Measurements from ENCODE around the gene MRM3.
A peak's percentile ranks its signal among the peaks of the same experiment; 100 is the strongest.
"Not testable (repeated sequence)": the region's sequence is repeated elsewhere in the genome, so short reads cannot be mapped to it uniquely, and the experiment has no call there.

Gene MRM3

DNA sequence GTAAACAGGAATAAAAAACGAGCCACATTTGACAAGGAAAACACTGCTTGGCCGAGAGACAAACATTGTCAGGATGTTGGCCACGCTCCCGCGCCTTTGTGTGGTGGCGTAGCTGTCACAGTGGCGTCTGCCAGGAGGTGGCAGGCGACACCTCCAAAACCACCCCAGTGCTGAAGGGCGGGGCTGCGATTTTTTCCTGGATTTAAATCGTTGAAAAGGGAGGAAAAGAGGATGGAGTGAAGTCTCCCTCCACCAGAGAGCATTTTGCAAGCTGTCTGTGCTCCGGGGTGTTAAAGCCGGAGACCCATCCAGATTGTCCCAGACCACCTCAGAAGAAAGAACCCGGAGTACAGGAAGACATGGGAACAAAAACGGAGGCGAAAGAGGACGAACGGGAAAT, 12.7 kb downstream of the MRM3 start:
- peak; percentile 19 to 91 (median 70) for DNase-seq

DNA sequence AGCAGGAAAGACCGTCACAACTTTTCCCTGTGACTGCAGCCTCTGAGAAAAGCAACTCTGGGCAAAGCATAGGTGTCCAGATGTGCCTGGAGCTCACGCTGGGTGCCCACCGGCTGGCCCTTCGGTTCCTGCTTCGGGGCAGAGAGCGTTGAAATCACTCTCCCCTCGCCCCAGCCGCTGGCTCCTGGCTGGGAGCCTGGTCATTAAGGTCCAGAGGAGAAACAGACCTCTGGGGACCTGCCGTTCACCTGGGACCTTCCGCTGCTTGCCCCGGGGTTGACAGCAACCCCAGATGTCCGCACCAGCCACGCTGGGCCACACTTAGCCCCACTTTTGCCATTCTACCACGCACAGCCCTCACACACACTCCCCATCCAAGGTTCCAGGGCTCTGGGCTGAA, 13.1 kb downstream of the MRM3 start:
- no peak for DNase-seq

DNA sequence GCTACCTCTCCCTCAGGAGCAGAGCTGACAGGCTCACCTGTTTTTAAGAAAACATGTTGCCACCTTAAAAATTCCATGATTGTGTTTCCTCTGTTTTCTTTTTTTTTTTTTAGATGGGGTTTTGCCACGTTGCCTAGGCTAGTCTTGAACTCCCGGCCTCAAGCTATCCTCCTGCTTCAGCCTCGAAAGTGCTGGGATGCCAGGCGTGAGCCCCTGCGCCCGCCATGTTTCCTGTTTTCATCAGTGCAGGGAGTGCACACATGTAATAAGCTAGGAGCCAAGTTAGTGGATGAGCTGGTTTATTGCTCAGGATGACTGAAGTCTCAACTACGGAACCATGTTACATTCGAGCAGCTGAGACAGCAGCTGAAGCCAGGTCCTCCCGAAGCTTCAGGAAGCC, 13.6 kb downstream of the MRM3 start:
- DNase-seq, result no peak

DNA sequence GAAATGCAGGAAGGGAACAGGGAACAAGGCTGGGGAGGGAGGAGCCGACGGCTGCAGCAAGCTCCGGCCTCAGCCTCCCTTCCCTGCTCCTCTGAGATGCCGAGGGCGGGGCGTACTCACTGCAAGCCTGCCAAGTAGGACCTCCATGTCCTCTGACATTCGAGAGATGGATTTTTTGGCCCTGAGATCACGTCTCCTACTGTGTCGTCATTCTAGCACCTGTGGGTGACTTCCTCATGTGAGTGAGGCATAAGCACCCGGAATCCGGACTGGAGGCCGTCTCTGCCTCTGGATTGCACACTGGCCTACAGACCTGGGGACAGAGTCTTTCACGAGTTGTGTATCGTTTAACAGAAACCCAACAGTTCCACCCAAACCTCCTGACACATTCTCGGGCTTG, 14.5 kb downstream of the MRM3 start:
- no peak for DNase-seq

DNA sequence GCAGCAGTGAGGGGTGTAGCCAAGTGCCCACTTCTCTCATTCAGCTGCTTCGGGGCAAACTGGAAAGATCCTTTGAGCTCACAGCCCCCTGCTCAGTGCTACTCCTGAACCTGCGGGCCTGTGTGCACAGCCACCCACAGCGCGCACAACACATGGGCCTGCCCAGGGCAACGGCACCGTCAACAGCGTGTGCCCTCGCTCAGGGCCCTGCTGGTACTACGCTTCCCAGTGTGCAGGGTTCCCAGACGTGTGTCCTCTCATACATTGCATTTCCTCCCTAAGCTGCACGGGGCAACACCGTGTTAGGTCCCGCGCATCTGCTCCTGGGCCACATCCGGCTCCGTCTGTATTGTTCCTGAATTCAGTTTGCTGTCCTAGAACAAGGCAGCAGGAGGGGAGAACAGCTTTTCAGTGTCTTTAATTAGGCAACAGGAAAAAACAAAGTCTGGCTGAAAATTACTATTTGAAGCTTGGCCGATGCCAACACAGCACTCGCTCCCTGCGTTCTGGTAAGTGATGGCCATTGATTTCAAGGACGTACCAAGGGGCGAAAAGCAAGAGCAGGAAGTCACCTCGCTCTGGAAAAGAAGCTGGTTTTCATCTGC, 15.2 kb downstream of the MRM3 start:
- no peak for DNase-seq

DNA sequence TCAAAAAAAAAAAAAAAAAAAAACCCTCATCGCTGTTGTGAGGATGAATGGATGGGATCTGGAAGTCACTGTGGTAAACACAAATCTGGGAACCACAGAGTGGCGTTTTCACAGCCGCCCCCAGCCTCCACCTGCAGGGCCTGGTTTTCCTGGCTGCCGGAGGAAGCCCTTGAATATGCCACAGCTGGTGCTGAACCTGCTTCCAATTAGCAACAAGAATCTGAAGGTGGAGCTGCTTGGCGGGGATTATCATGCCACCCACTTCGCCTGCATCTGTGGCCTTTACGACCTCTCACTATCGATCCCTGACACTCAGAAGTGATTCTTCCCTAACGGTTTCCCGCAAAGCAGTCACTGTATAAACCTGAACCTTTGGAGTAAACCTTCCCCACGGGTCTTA, 16.1 kb downstream of the MRM3 start:
- no peak for DNase-seq

DNA sequence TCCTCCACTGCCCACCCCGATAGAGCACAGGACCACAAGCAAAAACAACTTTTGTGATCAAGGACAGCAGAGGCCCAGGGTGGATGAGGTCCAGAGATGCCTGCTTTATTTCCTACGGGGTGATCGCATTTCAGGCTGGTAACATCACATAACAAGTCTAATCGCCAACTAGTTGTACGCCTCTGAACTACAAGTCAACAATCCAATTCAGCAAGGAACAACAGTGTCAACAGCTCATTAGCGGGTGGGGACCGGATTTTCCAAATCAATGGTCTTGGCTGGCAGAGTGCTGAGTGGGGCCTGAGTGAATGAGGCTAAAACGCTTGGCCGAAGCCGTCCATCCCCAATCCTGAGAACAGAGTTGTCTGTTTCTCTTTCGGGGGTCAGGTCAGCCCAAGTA, 17.1 kb downstream of the MRM3 start:
- DNase-seq, result no peak

DNA sequence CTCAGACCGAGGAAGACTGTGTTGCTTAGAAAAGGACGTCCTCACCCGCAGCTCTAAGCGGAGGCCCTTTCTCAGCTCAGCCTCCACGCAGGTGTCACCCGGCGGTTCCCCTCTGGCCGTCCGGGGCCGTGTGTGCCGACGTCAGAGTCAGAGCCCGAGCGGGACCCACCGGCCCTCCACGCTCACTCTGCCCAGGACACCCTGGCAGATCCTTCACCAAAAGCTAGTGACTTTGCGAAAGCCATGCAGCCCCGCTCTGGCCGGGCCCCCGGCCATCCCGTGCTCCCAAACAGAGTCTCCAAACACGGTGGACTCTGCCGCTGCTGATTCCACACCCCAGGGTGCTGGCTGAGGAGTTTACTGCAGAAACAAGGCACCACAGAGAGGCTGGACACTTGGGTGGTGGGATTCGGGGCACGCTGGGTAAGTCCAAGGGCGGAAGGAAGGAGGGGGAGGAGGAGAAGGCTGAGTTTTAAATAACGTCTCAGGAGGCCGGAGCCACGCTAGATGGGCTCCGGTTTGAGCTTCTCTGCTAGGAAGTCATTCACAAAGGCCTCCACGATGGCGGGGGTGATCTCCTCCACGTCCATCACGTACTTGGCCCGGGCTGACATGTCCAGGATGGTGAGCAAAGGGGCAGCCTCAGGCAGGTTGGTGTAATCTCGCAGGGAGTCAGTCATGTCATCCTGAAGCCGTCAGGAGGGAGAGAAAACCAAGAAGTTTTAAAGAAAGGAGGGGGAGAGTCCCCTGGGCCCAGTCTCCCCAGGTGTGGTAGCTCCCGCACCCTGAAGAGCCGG, 18.5 kb downstream of the MRM3 start:
- DNase-seq, result no peak

DNA sequence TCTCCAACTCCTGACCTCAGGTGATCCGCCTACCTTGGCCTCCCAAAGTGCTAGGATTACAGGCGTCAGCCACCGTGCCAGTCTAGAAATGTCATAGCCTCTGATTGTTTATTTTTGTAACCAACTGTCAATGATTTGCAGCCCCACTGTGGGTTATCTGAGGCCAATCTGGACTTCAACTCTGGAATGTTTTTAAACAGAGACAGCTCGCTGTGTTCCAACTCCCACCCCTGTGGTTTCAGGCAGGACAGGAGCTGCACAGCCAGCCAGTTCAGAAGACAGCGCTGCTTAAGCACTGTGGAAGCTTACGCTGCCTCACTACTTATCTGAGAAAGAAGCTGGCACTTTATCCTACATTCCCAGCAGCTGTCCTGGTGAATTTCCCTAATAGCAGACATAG, 19.5 kb downstream of the MRM3 start:
- DNase-seq, result no peak

DNA sequence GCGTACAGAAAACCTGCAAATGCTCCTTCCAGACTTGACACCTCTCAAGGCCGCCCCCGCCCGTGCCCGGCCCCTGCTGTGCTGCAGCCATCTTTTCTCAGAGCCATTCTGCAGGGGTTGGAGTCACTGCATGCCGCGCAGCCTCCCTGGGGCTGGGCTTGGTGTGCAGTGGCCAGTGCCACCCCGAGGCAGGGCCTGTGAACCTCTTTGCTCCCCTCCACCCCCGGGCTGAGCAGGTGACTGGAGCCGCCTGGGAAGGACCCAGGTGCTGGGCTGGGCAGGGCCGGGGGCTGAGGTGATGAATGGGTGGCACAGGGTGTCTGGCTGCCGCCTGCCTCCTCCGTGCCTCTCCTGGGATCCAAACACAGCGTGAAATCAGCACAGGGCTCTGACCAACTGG, 20.3 kb downstream of the MRM3 start:
- DNase-seq, result no peak

DNA sequence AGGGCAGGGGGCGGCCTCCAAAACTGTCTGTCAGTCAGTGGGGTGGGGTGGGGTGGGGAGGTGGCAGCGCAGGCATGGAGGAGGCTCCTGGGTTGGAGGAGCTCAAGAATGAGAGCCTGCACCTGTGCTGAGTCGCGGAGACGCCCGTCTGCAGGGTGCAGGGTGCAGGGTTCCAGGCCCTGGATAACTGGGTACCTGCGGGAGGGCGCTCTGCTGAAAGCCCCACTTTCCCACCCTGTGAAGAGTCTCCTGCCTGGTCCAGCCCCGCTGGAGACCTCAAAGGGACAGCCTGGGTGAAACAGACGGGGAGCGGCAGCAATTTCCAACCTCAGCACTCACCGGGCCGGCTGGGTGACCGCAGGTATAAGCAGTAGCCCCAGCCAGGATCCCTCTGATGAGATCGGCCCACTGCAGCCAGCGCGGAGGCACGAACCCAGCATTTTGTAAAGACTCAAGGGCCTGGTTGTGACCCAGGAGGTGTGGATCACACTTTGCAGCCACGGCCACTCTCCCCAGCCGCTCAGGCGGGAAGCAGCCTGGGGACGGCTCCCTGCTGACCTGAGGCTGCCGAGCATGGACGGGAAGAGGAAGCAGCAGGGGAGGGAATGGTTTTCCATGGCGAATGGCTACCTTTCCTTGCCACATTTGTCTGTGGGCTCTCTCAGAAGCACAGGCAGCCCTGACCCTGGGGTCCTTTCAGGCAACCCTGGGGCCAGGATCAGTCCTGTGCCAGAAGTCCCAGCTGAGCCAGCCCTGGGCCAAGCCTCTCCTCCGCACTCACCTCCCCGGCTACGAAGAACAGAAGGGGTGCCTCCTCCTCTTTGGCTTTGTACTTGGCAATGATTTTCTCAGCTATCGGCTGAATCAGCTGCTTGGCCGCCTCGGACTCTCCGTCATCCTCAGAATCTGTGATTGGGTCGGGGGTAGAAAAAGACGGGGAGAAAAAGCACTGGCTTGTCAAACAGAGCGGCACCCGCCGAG, 21.0 kb downstream of the MRM3 start:
- DNase-seq, result no peak

DNA sequence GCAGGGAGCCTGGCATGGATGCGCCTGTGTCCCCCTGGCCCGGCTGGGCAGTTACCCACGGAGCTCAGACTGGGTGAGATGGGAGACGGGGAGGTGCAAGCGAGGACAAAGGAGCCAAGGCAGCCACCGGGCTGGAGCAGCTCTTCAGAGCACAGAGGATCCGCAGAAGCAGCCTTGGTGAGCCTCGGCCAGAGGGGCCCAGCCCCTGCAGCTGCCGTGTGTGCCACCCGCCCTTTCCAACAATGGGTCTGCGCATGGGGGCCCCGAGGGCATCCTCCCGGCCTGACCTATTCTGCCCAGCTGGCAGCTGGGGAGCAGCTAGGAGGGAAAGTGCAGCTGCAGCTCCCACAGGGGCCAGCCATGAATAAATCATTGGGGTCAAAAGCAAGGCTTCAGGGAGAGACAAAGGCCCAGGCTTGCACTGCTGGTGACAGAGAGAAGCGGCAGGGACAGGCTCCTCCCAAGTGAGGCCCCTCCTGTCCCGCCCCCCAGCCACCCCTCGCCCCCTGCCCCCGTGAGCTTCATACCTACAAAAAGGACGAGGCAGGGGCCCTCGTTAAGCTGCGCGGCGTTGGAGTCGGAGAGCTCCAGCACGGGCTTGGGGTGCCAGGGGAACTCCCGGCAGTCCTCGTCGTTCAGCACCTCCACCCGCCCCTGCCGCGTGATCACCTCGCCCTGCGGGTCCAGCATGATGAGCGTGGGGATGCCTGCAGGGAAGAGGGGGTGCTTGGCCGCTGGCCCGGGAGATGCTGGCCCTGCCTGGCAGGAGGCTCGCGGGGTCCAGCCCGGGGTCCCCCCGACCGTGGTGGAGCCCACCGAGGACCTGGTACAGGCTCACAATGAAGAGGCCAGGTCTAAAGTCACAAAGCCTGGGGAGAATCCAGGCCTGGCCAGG, 22.6 kb downstream of the MRM3 start:
- DNase-seq, result peak in 15 of 56 donors; percentile 7 to 47 (median 25)

DNA sequence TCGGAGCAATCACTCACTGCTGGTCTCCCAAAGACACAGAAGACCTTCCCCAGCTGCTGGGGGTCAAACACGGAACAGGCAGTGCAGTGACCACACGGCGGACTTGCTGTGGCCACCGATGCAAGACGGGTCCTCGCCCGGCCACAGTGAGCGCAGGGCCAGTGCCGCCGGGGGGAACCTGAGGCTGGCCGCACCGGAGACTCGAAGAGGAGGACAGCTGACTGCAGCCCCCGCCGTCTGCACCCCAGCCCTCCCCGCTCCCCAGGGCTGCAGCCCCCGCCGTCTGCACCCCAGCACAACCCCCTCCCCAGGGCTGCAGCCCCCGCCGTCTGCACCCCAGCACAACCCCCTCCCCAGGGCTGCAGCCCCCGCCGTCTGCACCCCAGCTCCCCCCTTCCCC, 23.7 kb downstream of the MRM3 start:
- not testable (repeated sequence) for DNase-seq

DNA sequence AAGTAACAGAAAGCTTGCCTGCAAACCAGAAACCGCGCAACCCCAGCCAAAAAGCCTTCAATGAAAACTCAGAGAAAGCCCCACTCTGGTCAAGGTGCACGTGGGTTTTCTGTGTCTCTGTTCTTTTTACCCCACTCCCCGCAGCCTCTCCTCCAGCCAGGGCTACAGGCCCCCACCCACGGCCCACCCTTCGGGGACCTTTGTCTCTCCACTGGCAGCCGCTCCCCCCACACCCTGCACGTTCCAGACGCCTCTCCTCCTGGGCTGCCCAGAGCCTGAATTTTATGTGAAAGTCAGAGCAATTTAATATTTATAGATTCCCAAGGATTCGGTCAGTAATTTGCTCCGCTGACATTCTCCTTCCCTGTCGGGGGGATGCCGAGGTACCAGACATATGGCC, 24.2 kb downstream of the MRM3 start:
- no peak for DNase-seq

DNA sequence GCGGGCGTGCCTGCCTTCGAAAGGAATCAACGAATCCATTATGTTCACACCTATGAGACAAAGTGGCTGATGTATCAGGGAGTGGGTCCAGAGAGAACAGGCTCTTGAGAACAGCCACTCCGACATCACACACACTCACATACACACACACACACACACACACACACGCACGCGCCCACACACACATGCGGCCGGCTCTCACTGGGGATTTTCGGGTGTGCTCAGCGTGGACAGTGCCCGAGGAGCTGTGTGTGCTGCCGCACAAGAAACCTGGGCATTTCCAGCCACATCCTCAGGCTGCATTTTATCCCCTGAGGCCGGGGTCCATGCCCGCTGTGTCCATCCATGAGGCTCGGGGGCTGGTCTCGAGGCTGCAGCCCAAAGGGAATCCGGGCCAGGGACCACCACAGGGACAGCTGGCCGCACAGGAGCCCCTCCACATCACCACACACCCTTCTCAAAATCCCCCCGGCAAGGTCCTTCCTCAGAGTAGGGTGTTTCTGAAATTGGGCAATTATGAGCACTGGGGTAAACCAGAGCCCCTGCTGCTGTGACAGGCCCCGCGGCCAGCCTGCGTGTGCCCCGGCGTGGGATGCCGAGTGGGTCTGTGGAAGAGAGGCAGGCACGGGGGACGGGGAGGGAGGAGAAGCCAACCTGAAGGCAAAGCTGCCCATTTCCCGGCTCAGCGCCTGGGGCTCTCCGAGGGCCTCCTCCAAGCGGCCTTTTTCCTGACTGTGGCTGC, 24.8 kb downstream of the MRM3 start:
- DNase-seq, result no peak

DNA sequence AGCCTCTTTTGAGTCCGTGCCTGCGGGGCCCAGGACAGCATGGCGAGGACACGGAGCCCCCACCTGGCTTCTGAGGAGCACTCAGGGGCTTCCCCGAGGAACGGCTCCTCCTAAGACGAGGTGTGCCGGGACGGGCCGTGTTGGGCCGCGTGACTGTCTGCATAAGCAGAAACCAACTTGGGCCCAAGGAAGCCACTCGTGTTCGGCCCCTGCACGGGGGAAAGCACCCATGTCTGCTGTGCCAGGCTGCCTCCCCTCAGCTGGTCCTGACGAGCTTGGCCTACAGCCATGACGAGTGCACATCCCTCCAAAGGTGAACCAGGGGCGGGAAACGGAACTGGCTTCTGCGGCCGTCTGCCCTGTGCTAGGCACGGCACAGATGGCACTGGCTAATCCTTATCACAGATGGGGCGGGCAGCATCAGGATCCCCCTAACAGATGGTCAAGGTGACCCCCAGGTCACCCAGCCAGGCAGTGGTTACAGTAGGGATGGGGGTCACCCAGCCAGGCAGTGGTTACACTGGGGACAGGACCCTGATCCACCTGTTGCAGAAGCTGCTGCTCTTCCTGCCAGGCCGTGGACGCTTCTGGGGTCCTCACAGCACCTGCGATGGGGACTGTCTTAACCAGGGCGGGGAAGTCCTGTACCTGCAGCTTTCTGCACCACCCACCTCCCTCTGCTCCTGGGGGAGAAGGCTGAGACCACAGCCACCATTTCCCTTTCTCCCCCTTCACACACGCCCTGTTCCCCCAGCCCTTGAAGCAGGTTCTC, 25.6 kb downstream of the MRM3 start:
- DNase-seq, result no peak

DNA sequence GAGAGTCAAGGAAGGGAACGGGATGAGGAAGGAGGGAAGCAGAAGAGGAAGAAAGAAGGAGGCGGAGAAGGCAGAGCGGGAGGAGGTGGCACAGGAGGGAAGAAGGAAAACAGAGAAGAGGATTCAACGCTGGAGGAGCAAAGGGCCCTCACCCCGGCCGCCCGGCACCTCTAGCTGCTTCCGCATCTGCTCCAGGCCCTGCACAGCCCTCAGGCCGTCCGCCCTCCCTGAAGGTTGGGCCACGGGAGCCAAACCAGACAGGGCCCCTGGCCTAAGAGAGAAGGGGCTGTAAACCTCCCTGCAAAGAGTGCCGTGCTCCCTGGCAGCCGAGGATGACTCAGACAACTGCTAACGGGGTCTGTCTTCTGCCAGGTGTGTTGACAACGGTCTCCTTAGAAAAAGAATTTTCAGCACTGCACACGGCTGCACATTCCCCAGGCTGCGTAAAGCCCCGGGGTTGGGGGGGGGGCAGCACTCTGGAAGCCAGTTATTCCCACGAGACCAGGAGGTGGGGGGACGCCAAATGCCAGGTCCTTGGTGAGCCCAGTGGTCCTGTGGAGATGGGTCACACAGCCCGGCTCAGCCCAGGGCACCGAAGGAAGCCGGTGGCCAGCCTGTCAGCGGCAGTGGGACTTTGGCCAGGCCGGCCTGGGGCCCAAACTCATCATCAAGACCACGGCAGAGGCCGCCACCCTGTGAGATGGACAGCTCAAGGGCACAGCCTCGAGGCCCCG, 29.1 kb downstream of the MRM3 start:
- no peak for DNase-seq

DNA sequence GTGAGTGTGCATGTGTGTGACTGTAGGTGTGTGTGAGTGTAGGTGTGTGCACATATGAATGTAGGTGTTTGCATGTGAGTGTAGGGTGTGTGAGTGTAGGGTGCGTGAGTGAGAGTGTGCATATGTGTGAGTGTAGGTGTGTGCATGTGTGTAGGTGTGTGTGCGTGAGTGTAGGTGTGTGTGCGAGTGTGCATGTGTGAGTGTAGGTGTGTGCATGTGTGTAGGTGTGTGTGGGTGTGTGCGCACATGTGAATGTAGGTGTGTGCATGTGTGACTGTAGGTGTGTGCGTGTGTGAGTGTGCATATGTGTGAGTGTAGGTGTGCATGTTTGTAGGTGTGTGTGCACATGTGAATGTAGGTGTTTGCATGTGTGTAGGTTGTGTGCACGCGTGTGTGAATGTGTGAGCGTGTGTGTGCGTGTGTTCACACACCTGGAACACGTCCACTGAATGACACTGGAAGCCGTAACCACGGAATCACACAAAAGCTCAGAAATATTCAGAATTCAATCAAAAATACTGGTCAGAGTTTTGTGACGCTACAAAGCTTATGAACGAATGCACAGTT, 30.6 kb downstream of the MRM3 start:
- no peak for DNase-seq

Data from amygdala (tissue), 56 donors.